Measurements from ENCODE around the gene GZMM. TPM values are rescaled to one million over a fixed set of nuclear protein-coding genes. Genes with fewer than 3 reads are reported as not detected.
A peak's percentile ranks its signal among the peaks of the same experiment; 100 is the strongest.

Gene GZMM
- total and polyA plus RNA-seq, 2 of the 13 experiments (the other 11 are each of a cell fraction or from before 2014, with no cell fraction given) = 0.07 TPM; not detected in 1

DNA sequence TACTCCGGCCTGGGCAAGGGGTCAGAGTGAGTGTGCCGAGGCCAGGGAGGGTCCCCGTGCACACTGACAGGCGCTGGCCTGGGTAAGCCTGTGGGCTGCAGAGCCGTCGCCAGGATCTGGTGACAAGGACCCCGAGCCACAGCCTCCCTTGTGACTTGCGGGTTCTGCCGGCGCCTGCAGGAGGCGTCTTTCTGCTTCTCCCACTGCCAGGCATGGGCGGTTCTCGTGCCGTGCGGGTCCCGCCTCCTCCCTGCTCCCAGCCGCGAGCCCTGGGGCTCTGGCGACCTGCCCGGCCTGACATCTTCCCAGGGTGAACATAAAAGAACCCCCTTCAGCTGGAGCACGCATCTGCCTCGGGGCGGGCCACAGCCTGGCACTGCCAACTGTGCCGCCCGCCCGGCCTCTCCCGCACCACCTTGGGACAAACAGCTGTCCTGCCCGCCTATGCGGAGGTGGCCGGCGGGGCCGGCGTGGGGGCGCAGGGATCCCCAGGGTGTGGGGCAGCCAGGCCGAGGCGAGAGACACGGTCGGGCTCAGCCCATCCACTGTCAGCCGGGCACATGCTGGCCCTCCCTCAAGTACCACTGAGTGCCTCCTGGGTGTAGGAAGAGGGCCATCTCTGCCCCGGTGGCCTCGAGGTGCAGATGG, 44.4 kb downstream of the GZMM start (continued):
- TF ChIP-seq ZNF446 (CRISPR knock-in tag; IDR thresholded peaks at IDR 0.05) = no peak
- no peak for TF ChIP-seq FOXA1 (IDR thresholded peaks at IDR 0.05)
- TF ChIP-seq FOXA1 (CRISPR knock-in tag; IDR thresholded peaks at IDR 0.05) = no peak
- peak; percentile 29 for TF ChIP-seq HNRNPLL (IDR thresholded peaks at IDR 0.05; ENCODE audit: low read depth, low read length, poor library complexity, severe bottlenecking)
- TF ChIP-seq SP4 (CRISPR knock-in tag; IDR thresholded peaks at IDR 0.05) = peak; percentile 49; the same call in 1 of the 2 replicates
- TF ChIP-seq GABPB1 (CRISPR knock-in tag; IDR thresholded peaks at IDR 0.05) = peak; percentile 36; the same call in 1 of the 2 replicates
- no peak for TF ChIP-seq ATRX (CRISPR knock-in tag; IDR thresholded peaks at IDR 0.05; ENCODE audit: borderline replicate concordance)
- peak; percentile 63 for TF ChIP-seq KDM2A (CRISPR knock-in tag; IDR thresholded peaks at IDR 0.05; ENCODE audit: borderline replicate concordance, low read depth)
- TF ChIP-seq, protein P1, sequence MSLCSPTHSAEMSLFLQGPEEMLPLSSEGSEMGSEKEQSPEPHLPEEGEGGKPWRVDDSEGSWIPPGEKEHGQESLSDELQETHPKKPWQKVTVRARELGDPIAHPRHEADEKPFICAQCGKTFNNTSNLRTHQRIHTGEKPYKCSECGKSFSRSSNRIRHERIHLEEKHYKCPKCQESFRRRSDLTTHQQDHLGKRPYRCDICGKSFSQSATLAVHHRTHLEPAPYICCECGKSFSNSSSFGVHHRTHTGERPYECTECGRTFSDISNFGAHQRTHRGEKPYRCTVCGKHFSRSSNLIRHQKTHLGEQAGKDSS (CRISPR knock-in tag; IDR thresholded peaks at IDR 0.05; ENCODE audit: borderline replicate concordance, low read depth) = 0 out of 2 replicates have a peak, but pooled peaks have one; percentile 19
- no peak for TF ChIP-seq JDP2 (CRISPR knock-in tag; IDR thresholded peaks at IDR 0.05; ENCODE audit: borderline replicate concordance)
- 0 out of 2 replicates have a peak, but pooled peaks have one; percentile 14 for TF ChIP-seq PPARG (CRISPR knock-in tag; conservative IDR thresholded peaks at IDR 0.05)
- no peak for TF ChIP-seq SIN3A (IDR thresholded peaks at IDR 0.05; ENCODE audit: borderline replicate concordance, low read depth, low read length)
- TF ChIP-seq, protein P2, sequence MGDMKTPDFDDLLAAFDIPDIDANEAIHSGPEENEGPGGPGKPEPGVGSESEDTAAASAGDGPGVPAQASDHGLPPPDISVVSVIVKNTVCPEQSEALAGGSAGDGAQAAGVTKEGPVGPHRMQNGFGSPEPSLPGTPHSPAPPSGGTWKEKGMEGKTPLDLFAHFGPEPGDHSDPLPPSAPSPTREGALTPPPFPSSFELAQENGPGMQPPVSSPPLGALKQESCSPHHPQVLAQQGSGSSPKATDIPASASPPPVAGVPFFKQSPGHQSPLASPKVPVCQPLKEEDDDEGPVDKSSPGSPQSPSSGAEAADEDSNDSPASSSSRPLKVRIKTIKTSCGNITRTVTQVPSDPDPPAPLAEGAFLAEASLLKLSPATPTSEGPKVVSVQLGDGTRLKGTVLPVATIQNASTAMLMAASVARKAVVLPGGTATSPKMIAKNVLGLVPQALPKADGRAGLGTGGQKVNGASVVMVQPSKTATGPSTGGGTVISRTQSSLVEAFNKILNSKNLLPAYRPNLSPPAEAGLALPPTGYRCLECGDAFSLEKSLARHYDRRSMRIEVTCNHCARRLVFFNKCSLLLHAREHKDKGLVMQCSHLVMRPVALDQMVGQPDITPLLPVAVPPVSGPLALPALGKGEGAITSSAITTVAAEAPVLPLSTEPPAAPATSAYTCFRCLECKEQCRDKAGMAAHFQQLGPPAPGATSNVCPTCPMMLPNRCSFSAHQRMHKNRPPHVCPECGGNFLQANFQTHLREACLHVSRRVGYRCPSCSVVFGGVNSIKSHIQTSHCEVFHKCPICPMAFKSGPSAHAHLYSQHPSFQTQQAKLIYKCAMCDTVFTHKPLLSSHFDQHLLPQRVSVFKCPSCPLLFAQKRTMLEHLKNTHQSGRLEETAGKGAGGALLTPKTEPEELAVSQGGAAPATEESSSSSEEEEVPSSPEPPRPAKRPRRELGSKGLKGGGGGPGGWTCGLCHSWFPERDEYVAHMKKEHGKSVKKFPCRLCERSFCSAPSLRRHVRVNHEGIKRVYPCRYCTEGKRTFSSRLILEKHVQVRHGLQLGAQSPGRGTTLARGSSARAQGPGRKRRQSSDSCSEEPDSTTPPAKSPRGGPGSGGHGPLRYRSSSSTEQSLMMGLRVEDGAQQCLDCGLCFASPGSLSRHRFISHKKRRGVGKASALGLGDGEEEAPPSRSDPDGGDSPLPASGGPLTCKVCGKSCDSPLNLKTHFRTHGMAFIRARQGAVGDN (CRISPR knock-in tag; IDR thresholded peaks at IDR 0.05) = peak; percentile 51
- TF ChIP-seq, protein P3, sequence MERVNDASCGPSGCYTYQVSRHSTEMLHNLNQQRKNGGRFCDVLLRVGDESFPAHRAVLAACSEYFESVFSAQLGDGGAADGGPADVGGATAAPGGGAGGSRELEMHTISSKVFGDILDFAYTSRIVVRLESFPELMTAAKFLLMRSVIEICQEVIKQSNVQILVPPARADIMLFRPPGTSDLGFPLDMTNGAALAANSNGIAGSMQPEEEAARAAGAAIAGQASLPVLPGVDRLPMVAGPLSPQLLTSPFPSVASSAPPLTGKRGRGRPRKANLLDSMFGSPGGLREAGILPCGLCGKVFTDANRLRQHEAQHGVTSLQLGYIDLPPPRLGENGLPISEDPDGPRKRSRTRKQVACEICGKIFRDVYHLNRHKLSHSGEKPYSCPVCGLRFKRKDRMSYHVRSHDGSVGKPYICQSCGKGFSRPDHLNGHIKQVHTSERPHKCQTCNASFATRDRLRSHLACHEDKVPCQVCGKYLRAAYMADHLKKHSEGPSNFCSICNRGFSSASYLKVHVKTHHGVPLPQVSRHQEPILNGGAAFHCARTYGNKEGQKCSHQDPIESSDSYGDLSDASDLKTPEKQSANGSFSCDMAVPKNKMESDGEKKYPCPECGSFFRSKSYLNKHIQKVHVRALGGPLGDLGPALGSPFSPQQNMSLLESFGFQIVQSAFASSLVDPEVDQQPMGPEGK (CRISPR knock-in tag; IDR thresholded peaks at IDR 0.05) = no peak; the same call in 1 of the 2 replicates
- TF ChIP-seq, protein P4, sequence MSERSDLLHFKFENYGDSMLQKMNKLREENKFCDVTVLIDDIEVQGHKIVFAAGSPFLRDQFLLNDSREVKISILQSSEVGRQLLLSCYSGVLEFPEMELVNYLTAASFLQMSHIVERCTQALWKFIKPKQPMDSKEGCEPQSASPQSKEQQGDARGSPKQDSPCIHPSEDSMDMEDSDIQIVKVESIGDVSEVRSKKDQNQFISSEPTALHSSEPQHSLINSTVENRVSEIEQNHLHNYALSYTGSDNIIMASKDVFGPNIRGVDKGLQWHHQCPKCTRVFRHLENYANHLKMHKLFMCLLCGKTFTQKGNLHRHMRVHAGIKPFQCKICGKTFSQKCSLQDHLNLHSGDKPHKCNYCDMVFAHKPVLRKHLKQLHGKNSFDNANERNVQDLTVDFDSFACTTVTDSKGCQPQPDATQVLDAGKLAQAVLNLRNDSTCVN (CRISPR knock-in tag; IDR thresholded peaks at IDR 0.05; ENCODE audit: borderline replicate concordance) = 0 out of 2 replicates have a peak, but pooled peaks have one; percentile 16
- TF ChIP-seq MXI1 (IDR thresholded peaks at IDR 0.05; ENCODE audit: borderline replicate concordance, low read depth, low read length) = peak; percentile 62; the same call in 1 of the 3 replicates
- TF ChIP-seq XRCC5 (optimal IDR thresholded peaks at IDR 0.05; ENCODE audit: low read length) = peak; percentile 66
- TF ChIP-seq MXD4 (CRISPR knock-in tag; IDR thresholded peaks at IDR 0.05) = 0 out of 2 replicates have a peak, but pooled peaks have one; percentile 48
- no peak for TF ChIP-seq ZFP1 (CRISPR knock-in tag; IDR thresholded peaks at IDR 0.05)
- TF ChIP-seq MTF2 (CRISPR knock-in tag; IDR thresholded peaks at IDR 0.05; ENCODE audit: borderline replicate concordance) = peak; percentile 58; the same call in 1 of the 2 replicates
- peak; percentile 44; the same call in 1 of the 2 replicates for TF ChIP-seq SAP130 (CRISPR knock-in tag; IDR thresholded peaks at IDR 0.05; ENCODE audit: low read depth)
- no peak for TF ChIP-seq HOXD1 (CRISPR knock-in tag; IDR thresholded peaks at IDR 0.05)

All from HepG2 (cell line).